ENCODE results near the gene NRG3. TPM values are rescaled to one million over a fixed set of nuclear protein-coding genes. Genes with fewer than 3 reads are reported as not detected.

Gene NRG3
- total and polyA plus RNA-seq, 3 donors from 2014 or later: 2.7 to 3.9 (median 2.7) TPM

- DNase-seq: no peak
- WGBS, 2 donors: 42 to 61% methylated on average over 1 of the region's 1 CpG
- H3K27me3 ChIP-seq: no peaks in the 10 kb centered on the region
- no peak overlapping the region for H3K27ac ChIP-seq
- H3K4me1 ChIP-seq: no peaks in the 10 kb centered on the region
- TF ChIP-seq CTCF (IDR thresholded peaks at IDR 0.05) (no peak), POLR2A (IDR thresholded peaks at IDR 0.05) (no peak)
- no peak overlapping the region for H3K4me3 ChIP-seq
- no peaks in the 10 kb centered on the region for H3K36me3 ChIP-seq (ENCODE audit: low read depth, missing control alignments)
- H3K9me3 ChIP-seq: no peaks in the 10 kb centered on the region
- intact Hi-C loops (cut with DNase I; ENCODE audit: low total_unique reads): no loop called here
These were observed 374.1 kb downstream of the NRG3 start for GRCh38 chr10:82249141-82249540.

GRCh38 chr10:82251222-82251906 lies 376.4 kb downstream of the NRG3 start:
- H3K27ac ChIP-seq: no peak overlapping the region
- WGBS, 2 donors: 90 to 91% methylated on average over 8 of the region's 8 CpGs

GRCh38 chr10:82252081-82252480 lies 377.1 kb downstream of the NRG3 start:
- 66 to 67% methylated on average over 1 of the region's 1 CpG for WGBS, 2 donors
- Histone ChIP-seq H3K27me3 (no peaks in the 10 kb centered on the region), H3K27ac (no peak overlapping the region), H3K9me3 (no peaks in the 10 kb centered on the region), H3K4me3 (no peak overlapping the region), H3K4me1 (no peaks in the 10 kb centered on the region), H3K36me3 (ENCODE audit: low read depth, missing control alignments) (no peaks in the 10 kb centered on the region)
- intact Hi-C loops (cut with DNase I; ENCODE audit: low total_unique reads): no loop called here
- no peak for DNase-seq
- TF ChIP-seq POLR2A (IDR thresholded peaks at IDR 0.05): no peak
- no peak for TF ChIP-seq CTCF (IDR thresholded peaks at IDR 0.05)

More at GRCh38 chr10:82251222-82251906, 376.4 kb downstream of the NRG3 start:
- no peaks in the 10 kb centered on the region for H3K4me1 ChIP-seq
- DNase-seq: no peak
- no peaks in the 10 kb centered on the region for H3K36me3 ChIP-seq (ENCODE audit: low read depth, missing control alignments)
- no peak overlapping the region for H3K4me3 ChIP-seq
- no peaks in the 10 kb centered on the region for H3K27me3 ChIP-seq
- intact Hi-C loops (cut with DNase I; ENCODE audit: low total_unique reads): no loop called here
- H3K9me3 ChIP-seq: no peaks in the 10 kb centered on the region
- no peak for TF ChIP-seq POLR2A (IDR thresholded peaks at IDR 0.05)
- no peak for TF ChIP-seq CTCF (IDR thresholded peaks at IDR 0.05)

GRCh38 chr10:82254237-82254636 lies 379.2 kb downstream of the NRG3 start:
- no peaks in the 10 kb centered on the region for H3K36me3 ChIP-seq (ENCODE audit: low read depth, missing control alignments)
- no peaks in the 10 kb centered on the region for H3K9me3 ChIP-seq
- intact Hi-C loops (cut with DNase I; ENCODE audit: low total_unique reads): no loop called here
- no peaks in the 10 kb centered on the region for H3K27me3 ChIP-seq
- DNase-seq: no peak
- no peak overlapping the region for H3K4me3 ChIP-seq
- TF ChIP-seq POLR2A (IDR thresholded peaks at IDR 0.05): no peak
- no peak for TF ChIP-seq CTCF (IDR thresholded peaks at IDR 0.05)
- 95 to 97% methylated on average over 1 of the region's 1 CpG for WGBS, 2 donors
- no peaks in the 10 kb centered on the region for H3K4me1 ChIP-seq
- no peak overlapping the region for H3K27ac ChIP-seq

- H3K4me3 ChIP-seq: no peak overlapping the region
- no peaks in the 10 kb centered on the region for H3K27me3 ChIP-seq
- no peaks in the 10 kb centered on the region for H3K36me3 ChIP-seq (ENCODE audit: low read depth, missing control alignments)
- no peak for DNase-seq
- no peak overlapping the region for H3K27ac ChIP-seq
- 82% methylated on average over 3 of the region's 3 CpGs for WGBS, 2 donors
- no peaks in the 10 kb centered on the region for H3K9me3 ChIP-seq
- TF ChIP-seq CTCF (IDR thresholded peaks at IDR 0.05) (no peak), POLR2A (IDR thresholded peaks at IDR 0.05) (no peak)
- intact Hi-C loops (cut with DNase I; ENCODE audit: low total_unique reads): no loop called here
- no peaks in the 10 kb centered on the region for H3K4me1 ChIP-seq
These were observed 381.3 kb downstream of the NRG3 start for GRCh38 chr10:82256275-82256674.

Measured in testis (tissue), 3 donors.